ENCODE results near the gene SMARCD1. TPM values are rescaled to one million over a fixed set of nuclear protein-coding genes. Genes with fewer than 3 reads are reported as not detected.

SMARCD1 gene
- total RNA-seq, 1 donor from 2014 or later = 152 TPM

DNA sequence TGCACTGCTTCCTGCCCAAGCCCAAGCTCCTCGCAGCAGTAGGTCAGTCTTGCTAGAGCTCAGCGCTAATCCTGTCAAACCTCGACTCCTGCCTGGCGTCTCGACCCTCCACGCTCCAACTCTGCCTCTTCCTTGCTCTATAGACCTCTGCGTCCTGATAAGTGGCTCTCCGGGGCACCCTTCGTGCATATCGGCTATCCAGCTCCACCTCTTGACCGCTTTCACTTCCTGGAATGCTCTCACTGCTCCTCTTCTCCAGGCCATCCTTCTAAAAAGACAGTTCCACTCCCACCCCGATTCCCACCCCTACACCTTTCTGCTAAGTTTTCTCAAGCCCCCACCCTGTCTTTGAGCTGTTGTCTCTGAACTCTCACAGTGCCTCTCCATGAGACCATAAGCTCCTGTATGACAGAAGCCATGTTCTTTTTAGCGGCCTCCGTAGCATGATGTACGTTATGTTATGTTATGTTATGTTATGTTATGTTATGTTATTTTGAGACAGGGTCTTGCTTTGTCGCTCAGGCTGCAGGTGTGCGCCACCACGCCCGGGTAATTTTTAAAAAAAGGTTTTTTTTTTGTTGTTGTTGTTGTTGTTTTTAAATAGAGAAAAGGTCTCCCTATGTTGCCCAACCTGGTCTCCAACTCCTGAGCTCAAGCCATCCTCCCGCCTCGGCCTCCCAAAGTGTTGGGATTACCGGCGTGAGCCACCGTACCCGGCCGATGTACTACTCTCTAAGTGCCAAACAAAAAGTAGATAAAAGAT is 27.5 kb downstream of the SMARCD1 start:
- H3K27ac Mint-ChIP-seq (ENCODE audit: unreplicated experiment) = peak overlapping the region; percentile 91
- DNase-seq = no peak
- H3K4me1 Mint-ChIP-seq (ENCODE audit: low read depth, unreplicated experiment) = peaks cover 9% of the 10 kb centered on the region
- H3K27me3 Mint-ChIP-seq (ENCODE audit: unreplicated experiment) = peaks cover 5% of the 10 kb centered on the region
- TF ChIP-seq, protein P1, sequence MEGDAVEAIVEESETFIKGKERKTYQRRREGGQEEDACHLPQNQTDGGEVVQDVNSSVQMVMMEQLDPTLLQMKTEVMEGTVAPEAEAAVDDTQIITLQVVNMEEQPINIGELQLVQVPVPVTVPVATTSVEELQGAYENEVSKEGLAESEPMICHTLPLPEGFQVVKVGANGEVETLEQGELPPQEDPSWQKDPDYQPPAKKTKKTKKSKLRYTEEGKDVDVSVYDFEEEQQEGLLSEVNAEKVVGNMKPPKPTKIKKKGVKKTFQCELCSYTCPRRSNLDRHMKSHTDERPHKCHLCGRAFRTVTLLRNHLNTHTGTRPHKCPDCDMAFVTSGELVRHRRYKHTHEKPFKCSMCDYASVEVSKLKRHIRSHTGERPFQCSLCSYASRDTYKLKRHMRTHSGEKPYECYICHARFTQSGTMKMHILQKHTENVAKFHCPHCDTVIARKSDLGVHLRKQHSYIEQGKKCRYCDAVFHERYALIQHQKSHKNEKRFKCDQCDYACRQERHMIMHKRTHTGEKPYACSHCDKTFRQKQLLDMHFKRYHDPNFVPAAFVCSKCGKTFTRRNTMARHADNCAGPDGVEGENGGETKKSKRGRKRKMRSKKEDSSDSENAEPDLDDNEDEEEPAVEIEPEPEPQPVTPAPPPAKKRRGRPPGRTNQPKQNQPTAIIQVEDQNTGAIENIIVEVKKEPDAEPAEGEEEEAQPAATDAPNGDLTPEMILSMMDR (IDR thresholded peaks at IDR 0.05; ENCODE audit: partially characterized antibody, unreplicated experiment) = no peak
- peaks cover 4% of the 10 kb centered on the region for H3K9me3 Mint-ChIP-seq (ENCODE audit: unreplicated experiment)
- H3K36me3 Mint-ChIP-seq (ENCODE audit: unreplicated experiment) = no peaks in the 10 kb centered on the region
- peak overlapping the region; percentile 99 for H3K4me3 Mint-ChIP-seq (ENCODE audit: unreplicated experiment)

DNA sequence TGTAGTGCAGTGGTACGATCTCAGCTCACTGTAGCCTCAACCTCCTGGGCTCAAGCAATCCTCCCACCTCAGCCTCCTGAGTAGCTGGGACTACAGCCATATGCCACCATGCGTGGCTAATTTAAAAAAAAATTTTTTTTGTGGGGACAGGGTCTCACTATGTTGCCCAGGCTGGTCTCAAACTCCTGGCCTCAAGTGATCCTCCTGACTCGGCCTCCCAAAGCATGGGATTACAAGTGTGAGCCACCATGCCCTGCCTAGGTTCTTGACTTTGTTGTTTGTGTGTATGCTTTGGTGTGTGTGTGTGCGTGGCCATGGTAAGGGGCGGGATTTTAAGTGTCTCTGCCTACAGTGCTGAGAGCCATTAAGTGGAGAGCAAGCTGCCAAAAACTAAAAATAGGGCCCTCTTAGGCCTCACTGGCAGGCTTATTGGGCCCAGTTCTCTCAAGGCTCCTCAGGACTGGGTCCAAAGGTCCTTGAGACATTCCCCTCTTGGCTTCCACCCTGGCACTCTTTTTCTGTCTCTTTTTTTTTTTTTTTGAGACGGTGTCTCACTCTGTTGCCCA is 32.0 kb downstream of the SMARCD1 start:
- Mint-ChIP-seq H3K9me3 (ENCODE audit: unreplicated experiment) (peaks cover 4% of the 10 kb centered on the region), H3K27ac (ENCODE audit: unreplicated experiment) (no peak overlapping the region), H3K4me1 (ENCODE audit: low read depth, unreplicated experiment) (no peaks in the 10 kb centered on the region), H3K36me3 (ENCODE audit: unreplicated experiment) (no peaks in the 10 kb centered on the region), H3K4me3 (ENCODE audit: unreplicated experiment) (no peak overlapping the region), H3K27me3 (ENCODE audit: unreplicated experiment) (peaks cover 8% of the 10 kb centered on the region)
- TF ChIP-seq, protein P1 (IDR thresholded peaks at IDR 0.05; ENCODE audit: partially characterized antibody, unreplicated experiment) = no peak
- DNase-seq = no peak

DNA sequence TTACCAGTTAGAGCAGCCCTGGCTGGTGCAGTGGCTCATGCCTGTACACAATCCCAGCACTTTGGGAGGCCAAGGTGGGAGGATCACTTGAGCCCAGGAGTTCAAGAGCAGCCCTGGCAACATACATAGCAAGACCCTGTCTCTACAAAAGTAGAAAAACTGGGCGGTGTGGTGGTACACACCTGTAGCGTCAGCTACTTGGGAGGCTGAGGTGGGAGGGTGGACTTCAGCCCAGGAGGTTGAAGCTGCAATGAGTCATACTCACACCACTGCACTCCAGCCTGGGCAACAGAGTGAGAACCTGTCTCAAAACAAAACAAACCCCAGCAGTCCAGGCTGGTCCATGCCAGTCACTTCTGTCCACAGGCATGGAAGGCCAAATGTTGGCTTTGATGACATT is 34.2 kb downstream of the SMARCD1 start:
- H3K36me3 Mint-ChIP-seq (ENCODE audit: unreplicated experiment) = no peaks in the 10 kb centered on the region
- no peak for DNase-seq
- TF ChIP-seq, protein P1 (IDR thresholded peaks at IDR 0.05; ENCODE audit: partially characterized antibody, unreplicated experiment) = no peak
- no peak overlapping the region for H3K27ac Mint-ChIP-seq (ENCODE audit: unreplicated experiment)
- no peaks in the 10 kb centered on the region for H3K9me3 Mint-ChIP-seq (ENCODE audit: unreplicated experiment)
- H3K27me3 Mint-ChIP-seq (ENCODE audit: unreplicated experiment) = peaks cover 5% of the 10 kb centered on the region
- no peaks in the 10 kb centered on the region for H3K4me1 Mint-ChIP-seq (ENCODE audit: low read depth, unreplicated experiment)
- no peak overlapping the region for H3K4me3 Mint-ChIP-seq (ENCODE audit: unreplicated experiment)

DNA sequence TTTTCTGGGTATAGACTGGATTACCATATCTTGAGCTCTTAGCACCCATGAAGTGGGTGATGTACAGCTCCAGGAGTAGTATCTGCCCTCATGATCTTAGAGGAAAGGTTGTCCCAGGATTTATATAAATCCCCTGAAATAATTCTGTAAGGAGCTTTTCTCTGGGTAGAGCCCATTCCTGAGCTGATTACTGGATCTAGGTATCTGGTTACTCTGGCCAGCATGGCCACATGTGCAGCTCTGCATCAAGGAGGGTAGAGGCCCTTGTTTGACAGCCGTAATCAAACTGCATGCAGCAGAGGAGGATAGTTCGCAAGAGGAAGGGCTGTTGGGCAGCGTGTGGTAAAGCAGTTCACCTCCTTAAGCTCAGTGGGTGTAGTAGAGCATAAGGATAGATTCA is 35.4 kb downstream of the SMARCD1 start:
- H3K27ac Mint-ChIP-seq (ENCODE audit: unreplicated experiment) = no peak overlapping the region
- no peaks in the 10 kb centered on the region for H3K9me3 Mint-ChIP-seq (ENCODE audit: unreplicated experiment)
- peaks cover 3% of the 10 kb centered on the region for H3K27me3 Mint-ChIP-seq (ENCODE audit: unreplicated experiment)
- no peaks in the 10 kb centered on the region for H3K36me3 Mint-ChIP-seq (ENCODE audit: unreplicated experiment)
- DNase-seq = no peak
- TF ChIP-seq, protein P1 (IDR thresholded peaks at IDR 0.05; ENCODE audit: partially characterized antibody, unreplicated experiment) = no peak
- H3K4me1 Mint-ChIP-seq (ENCODE audit: low read depth, unreplicated experiment) = no peaks in the 10 kb centered on the region
- no peak overlapping the region for H3K4me3 Mint-ChIP-seq (ENCODE audit: unreplicated experiment)

DNA sequence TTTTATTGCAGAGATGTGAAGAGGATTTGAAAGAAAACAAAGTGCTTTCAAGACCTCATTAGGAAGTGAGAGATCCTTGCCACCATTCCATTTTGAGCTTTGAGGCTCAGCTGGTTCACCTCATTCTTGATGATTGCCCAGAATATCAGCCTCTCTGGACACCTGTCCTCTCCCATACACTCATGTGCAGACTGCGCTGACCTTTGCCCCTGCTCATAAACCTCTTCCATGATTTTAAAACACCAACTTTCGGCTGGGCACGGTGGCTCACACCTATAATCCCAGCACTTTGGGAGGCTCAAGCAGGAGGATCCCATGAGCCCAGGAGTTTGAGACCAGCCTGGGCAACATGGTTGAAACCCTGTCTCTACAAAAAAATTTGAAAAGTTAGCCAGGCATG is 35.8 kb downstream of the SMARCD1 start:
- Mint-ChIP-seq H3K4me3 (ENCODE audit: unreplicated experiment) (no peak overlapping the region), H3K4me1 (ENCODE audit: low read depth, unreplicated experiment) (no peaks in the 10 kb centered on the region), H3K27ac (ENCODE audit: unreplicated experiment) (no peak overlapping the region), H3K36me3 (ENCODE audit: unreplicated experiment) (no peaks in the 10 kb centered on the region), H3K9me3 (ENCODE audit: unreplicated experiment) (no peaks in the 10 kb centered on the region), H3K27me3 (ENCODE audit: unreplicated experiment) (peaks cover 3% of the 10 kb centered on the region)
- DNase-seq = no peak
- TF ChIP-seq, protein P1 (IDR thresholded peaks at IDR 0.05; ENCODE audit: partially characterized antibody, unreplicated experiment) = no peak

Measured in glutamatergic neuron (in vitro differentiated cells).